Activated CD4-positive, CD25-positive, alpha-beta regulatory T cell (primary cell): Measurements from ENCODE around the gene ARAP1.

Experiments used
- DNase-seq, 4 experiments: peaks; one replicate each; lab custom pipeline; 2025; lab: John Stamatoyannopoulos, UW

ARAP1 gene

GRCh38 chr11:72635933-72636332 lies 116.3 kb downstream of the ARAP1 start:
- no peak for DNase-seq

- DNase-seq, result no peak
Measured at GRCh38 chr11:72635309-72635915, 116.8 kb downstream of the ARAP1 start.
